Spleen (tissue), 11 donors: ENCODE data around the gene ACYP1. TPM values are rescaled to one million over a fixed set of nuclear protein-coding genes. Genes with fewer than 3 reads are reported as not detected.

Experiments
- DNase-seq: peaks from one replicate; pipeline ENCODE4 v3.0.0-alpha.2; 2020
- H3K27ac ChIP-seq, 8 donors: fragments of 200-600 bp; sonication (generic) in 7 of 8; 1 replicate in 4 of 8; 2 replicates in 4 of 8; pipeline versions ENCODE4 v1.5.0 to v1.8.0; 2016 to 2021; ENCODE audit warnings: inconsistent platforms in 4 of 8, mild to moderate bottlenecking in 4 of 8, moderate library complexity in 1 of 8
- H3K27me3 ChIP-seq, 7 donors: fragments of 200-600 bp; sonication (generic) in 6 of 7; replicated peaks in 1 of 7; 1 replicate in 4 of 7; 2 replicates in 3 of 7; pipeline versions ENCODE4 v1.5.0 to v1.8.0; 2016 to 2021; ENCODE audit warnings: inconsistent platforms in 3 of 7, mild to moderate bottlenecking in 1 of 7
- H3K36me3 ChIP-seq, 6 donors: fragments of 200-600 bp; sonication (generic) in 5 of 6; 1 replicate in 4 of 6; 2 replicates in 2 of 6; pipeline versions ENCODE4 v1.5.0 to v1.8.0; 2016 to 2021; ENCODE audit warnings: inconsistent platforms in 2 of 6
- H3K4me1 ChIP-seq, 6 donors: fragments of 200-600 bp; sonication (generic) in 5 of 6; 1 replicate in 3 of 6; 2 replicates in 3 of 6; pipeline versions ENCODE4 v1.5.0 to v1.8.0; 2016 to 2021; ENCODE audit warnings: inconsistent platforms in 3 of 6
- H3K4me3 ChIP-seq, 8 donors: fragments of 200-600 bp; sonication (generic) in 7 of 8; 1 replicate in 4 of 8; 2 replicates in 4 of 8; pipeline versions ENCODE4 v1.5.0 to v1.8.0; 2016 to 2021; ENCODE audit warnings: inconsistent platforms in 4 of 8, mild to moderate bottlenecking in 4 of 8, moderate library complexity in 2 of 8
- H3K9me3 ChIP-seq, 8 donors: fragments of 200-600 bp; sonication (generic) in 7 of 8; 1 replicate in 4 of 8; 2 replicates in 4 of 8; pipeline versions ENCODE4 v1.5.0 to v1.8.0; 2016 to 2021; ENCODE audit warnings: inconsistent platforms in 4 of 8
- POLR2A ChIP-seq, 3 donors: fragments of 450-650 bp; IDR thresholded peaks; one replicate each; pipeline ENCODE4 v1.5.1; 2017; ENCODE audit warnings: antibody characterized with exemption in 3 of 3, mild to moderate bottlenecking in 1 of 3
- POLR2AphosphoS5 ChIP-seq, 3 donors: sonication (generic); formaldehyde crosslinking; IDR thresholded peaks; one replicate each; pipeline ENCODE4 v1.5.1; 2017; ENCODE audit warnings: antibody characterized with exemption in 3 of 3
- WGBS, 5 donors: extraction: QIAGEN DNeasy Blood & Tissue Kit in 3 of 5; methylation state at CpG; one replicate each; pipeline versions ENCODE4 v1.1.5 to v1.1.7; 2013 to 2018; 5-methylcytosine and 5-hydroxymethylcytosine counted together
- intact Hi-C: fragments of 100-400 bp; cut with DNase I; formaldehyde crosslinking; loops from one replicate; pipeline ENCODE4 v1.15.0; 2023; ENCODE audit warnings: low total_unique reads
- polyA plus RNA-seq, 3 donors: library from polyadenylated mRNA; stranded (reverse); fragments of 200-250 nt; gene quantifications; one replicate each; pipeline ENCODE4 v1.2.1, GENCODE V29; 2013
- total RNA-seq, 7 donors: library from RNA; depleted of rRNA in 3 of 7; stranded (reverse); fragments of >200 nt in 3 of 7; fragmentation: NEBNext Ultra II Directional in 4 of 7; extraction: Animal tissue kit (Norgen Biotek cat#: 25700) in 4 of 7; gene quantifications; one replicate each; pipeline versions ENCODE4 v1.1.0 to v1.2.1, GENCODE V29; 2016 to 2021
- TF ChIP-seq, protein P1 (sequence below), 11 experiments: fragments of 200-600 bp in 7 of 11; fragments of 450-650 bp in 4 of 11; sonication (generic) in 4 of 11; IDR thresholded peaks in 8 of 11; conservative IDR thresholded peaks in 3 of 11; 1 replicate in 7 of 11; 2 replicates in 4 of 11; pipeline versions ENCODE4 v1.4.0 to v1.8.0; 2016 to 2021; ENCODE audit warnings: antibody characterized with exemption in 11 of 11, inconsistent platforms in 4 of 11, mild to moderate bottlenecking in 1 of 11
- donor health status: healthy with polysubstance abuse.
- donor health status: DM: no; HTN: no; CAD: no; lungs with moderate emphysema.
- donor health status: DM: no; HTN: no; CAD: no.
- donor health status: Bipolar disorder and iron deficiency.
- donor health status: healthy.
- donor health status: DM: no; HTN: no; CAD: no.
- donor health status: DM: yes; HTN: yes; CAD: no.

Gene ACYP1
- total and polyA plus RNA-seq, 10 donors, result 6.8 to 27.7 (median 20.2) TPM

DNA sequence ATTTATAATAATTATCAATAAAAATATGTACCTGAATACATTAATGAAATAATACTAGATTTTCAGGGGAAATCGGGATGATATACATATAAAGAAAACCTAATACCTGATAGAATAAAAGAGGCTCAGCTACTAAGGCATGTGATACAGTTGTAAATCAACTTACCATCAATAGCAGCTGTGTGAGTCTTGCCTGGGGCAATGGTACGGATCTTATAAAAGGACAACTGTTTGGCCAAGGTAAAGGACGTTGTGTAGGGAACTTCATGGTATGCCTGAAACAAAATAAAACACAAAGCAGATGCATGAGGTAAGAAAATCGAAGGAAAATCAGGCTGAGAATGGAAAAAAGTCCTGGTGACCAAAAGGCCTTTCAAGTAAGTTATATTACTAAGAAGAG lies 37.7 kb upstream of the ACYP1 start:
- no peaks in the 10 kb centered on the region for H3K4me1 ChIP-seq
- H3K4me3 ChIP-seq, result no peak overlapping the region
- intact Hi-C loops, result no loop called here
- peaks cover 4 to 100% (median 86%) of the 10 kb centered on the region in 6 donors for H3K36me3 ChIP-seq
- no peaks in the 10 kb centered on the region for H3K27me3 ChIP-seq
- no peak overlapping the region for H3K27ac ChIP-seq
- TF ChIP-seq, protein P1, sequence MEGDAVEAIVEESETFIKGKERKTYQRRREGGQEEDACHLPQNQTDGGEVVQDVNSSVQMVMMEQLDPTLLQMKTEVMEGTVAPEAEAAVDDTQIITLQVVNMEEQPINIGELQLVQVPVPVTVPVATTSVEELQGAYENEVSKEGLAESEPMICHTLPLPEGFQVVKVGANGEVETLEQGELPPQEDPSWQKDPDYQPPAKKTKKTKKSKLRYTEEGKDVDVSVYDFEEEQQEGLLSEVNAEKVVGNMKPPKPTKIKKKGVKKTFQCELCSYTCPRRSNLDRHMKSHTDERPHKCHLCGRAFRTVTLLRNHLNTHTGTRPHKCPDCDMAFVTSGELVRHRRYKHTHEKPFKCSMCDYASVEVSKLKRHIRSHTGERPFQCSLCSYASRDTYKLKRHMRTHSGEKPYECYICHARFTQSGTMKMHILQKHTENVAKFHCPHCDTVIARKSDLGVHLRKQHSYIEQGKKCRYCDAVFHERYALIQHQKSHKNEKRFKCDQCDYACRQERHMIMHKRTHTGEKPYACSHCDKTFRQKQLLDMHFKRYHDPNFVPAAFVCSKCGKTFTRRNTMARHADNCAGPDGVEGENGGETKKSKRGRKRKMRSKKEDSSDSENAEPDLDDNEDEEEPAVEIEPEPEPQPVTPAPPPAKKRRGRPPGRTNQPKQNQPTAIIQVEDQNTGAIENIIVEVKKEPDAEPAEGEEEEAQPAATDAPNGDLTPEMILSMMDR (IDR thresholded peaks at IDR 0.05 in 8 of 11, conservative IDR thresholded peaks at IDR 0.05 in 3 of 11), result no peak
- TF ChIP-seq POLR2AphosphoS5 (IDR thresholded peaks at IDR 0.05), result no peak
- TF ChIP-seq POLR2A (IDR thresholded peaks at IDR 0.05), result no peak
- DNase-seq, result no peak
- WGBS, 5 donors, result 87 to 97% (median 94%) methylated on average over 4 of the region's 4 CpGs
- no peaks in the 10 kb centered on the region for H3K9me3 ChIP-seq

DNA sequence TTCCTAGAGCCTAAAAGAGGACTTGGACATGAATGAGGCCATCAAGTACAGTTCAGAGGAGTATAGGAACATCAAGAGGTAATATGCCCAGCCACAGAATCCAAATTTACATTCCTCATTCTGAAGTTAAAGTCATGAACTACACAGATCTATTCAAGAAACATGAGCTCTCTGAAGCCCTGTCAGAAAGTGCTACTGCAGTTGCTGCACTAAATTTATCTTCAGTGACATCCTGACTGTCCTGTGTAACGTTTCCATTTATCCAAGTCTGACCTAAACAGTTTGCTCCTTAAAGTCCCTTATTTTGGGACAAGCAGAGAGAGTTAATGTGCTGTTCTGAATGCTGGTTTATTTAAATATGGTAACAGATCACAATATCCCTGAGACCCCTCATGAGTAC lies 34.9 kb upstream of the ACYP1 start:
- Histone ChIP-seq H3K4me3 (no peak overlapping the region), H3K36me3 (peaks cover 7 to 100% (median 85%) of the 10 kb centered on the region in 6 donors), H3K27ac (no peak overlapping the region), H3K27me3 (no peaks in the 10 kb centered on the region), H3K9me3 (no peaks in the 10 kb centered on the region), H3K4me1 (peaks cover 0 to 5% (median 0%) of the 10 kb centered on the region in 6 donors)
- TF ChIP-seq POLR2AphosphoS5 (IDR thresholded peaks at IDR 0.05) (no peak), POLR2A (IDR thresholded peaks at IDR 0.05) (no peak)
- TF ChIP-seq, protein P1 (IDR thresholded peaks at IDR 0.05 in 8 of 11, conservative IDR thresholded peaks at IDR 0.05 in 3 of 11), result no peak
- 68 to 80% (median 72%) methylated on average over 1 of the region's 1 CpG for WGBS, 5 donors
- intact Hi-C loops, result no loop called here
- no peak for DNase-seq

DNA sequence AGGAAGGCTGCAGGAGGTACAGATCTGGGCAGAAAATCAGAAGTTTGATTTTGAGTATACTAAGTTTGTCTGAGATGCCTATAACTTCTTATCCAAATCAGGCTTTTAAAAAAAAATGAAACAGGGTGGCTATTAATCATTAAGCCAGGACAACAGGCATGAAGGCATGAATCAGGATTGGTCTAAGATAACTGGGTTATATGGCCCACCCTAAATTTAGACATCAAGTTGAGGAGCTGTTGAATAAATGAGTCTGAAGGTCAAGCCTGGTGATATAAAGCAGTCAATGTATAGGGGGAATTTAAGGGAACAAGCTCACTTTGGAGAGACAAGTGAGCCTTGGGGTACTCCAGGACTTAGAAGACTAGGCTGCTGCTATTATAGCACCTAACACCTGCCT lies 34.4 kb upstream of the ACYP1 start:
- no peaks in the 10 kb centered on the region for H3K27me3 ChIP-seq
- H3K4me1 ChIP-seq, result peaks cover 0 to 5% (median 0%) of the 10 kb centered on the region in 6 donors
- no peak for DNase-seq
- no peak overlapping the region for H3K4me3 ChIP-seq
- H3K9me3 ChIP-seq, result no peaks in the 10 kb centered on the region
- TF ChIP-seq POLR2A (IDR thresholded peaks at IDR 0.05) (no peak), POLR2AphosphoS5 (IDR thresholded peaks at IDR 0.05) (no peak)
- TF ChIP-seq, protein P1 (IDR thresholded peaks at IDR 0.05 in 8 of 11, conservative IDR thresholded peaks at IDR 0.05 in 3 of 11), result no peak
- H3K36me3 ChIP-seq, result peaks cover 7 to 100% (median 86%) of the 10 kb centered on the region in 6 donors
- intact Hi-C loops, result no loop called here
- H3K27ac ChIP-seq, result no peak overlapping the region

DNA sequence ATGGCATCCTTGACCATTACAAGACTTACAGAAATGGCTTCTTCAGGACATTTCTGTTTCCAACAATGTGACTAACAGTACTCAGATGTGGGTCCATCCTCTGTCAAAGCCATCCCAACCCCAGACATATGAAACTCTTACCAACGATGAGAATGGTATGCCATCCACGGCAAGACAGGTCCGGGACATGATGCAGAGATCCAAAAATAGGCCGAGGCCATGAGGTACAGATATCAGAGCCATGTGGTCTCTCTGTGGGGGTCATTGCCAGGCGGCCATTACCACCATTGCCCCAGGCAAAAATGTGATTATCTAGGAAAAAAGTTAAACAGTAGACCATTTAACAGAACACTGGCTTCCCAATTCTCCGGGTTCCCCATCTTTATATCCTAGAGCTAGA lies 33.1 kb upstream of the ACYP1 start:
- Histone ChIP-seq H3K36me3 (peaks cover 7 to 100% (median 89%) of the 10 kb centered on the region in 6 donors), H3K9me3 (no peaks in the 10 kb centered on the region)
- no peak for TF ChIP-seq POLR2A (IDR thresholded peaks at IDR 0.05)
- TF ChIP-seq, protein P1 (IDR thresholded peaks at IDR 0.05 in 8 of 11, conservative IDR thresholded peaks at IDR 0.05 in 3 of 11), result no peak
- no peak for TF ChIP-seq POLR2AphosphoS5 (IDR thresholded peaks at IDR 0.05)

More for the DNA sequence above, 33.1 kb upstream of the ACYP1 start:
- H3K27me3 ChIP-seq, result no peaks in the 10 kb centered on the region
- 90 to 97% (median 95%) methylated on average over 6 of the region's 6 CpGs for WGBS, 5 donors
- no peak overlapping the region for H3K27ac ChIP-seq
- no peak overlapping the region for H3K4me3 ChIP-seq
- no peak for DNase-seq
- peaks cover 0 to 5% (median 0%) of the 10 kb centered on the region in 6 donors for H3K4me1 ChIP-seq
- intact Hi-C loops, result no loop called here
